NCI-H774 (cell line): Measurements from ENCODE around the gene MAGEB3.

ENCODE experiments used
- DNase-seq: peaks from one replicate; lab custom pipeline; 2025; lab: John Stamatoyannopoulos, UW

The MAGEB3 gene

GRCh38 chrX:30278365-30278764 lies 47.9 kb downstream of the MAGEB3 start:
- no peak for DNase-seq

GRCh38 chrX:30280428-30280827 lies 50.0 kb downstream of the MAGEB3 start:
- DNase-seq, result no peak

- no peak for DNase-seq
Observed at GRCh38 chrX:30282527-30282926, 52.1 kb downstream of the MAGEB3 start.

- no peak for DNase-seq
Observed at GRCh38 chrX:30283456-30284200, 53.2 kb downstream of the MAGEB3 start.
